ENCODE data around the gene PRAMEF5.
"Not testable (repeated sequence)": the region's sequence is repeated elsewhere in the genome, so short reads cannot be mapped to it uniquely, and the experiment has no call there.

PRAMEF5 gene

GRCh38 chr1:13253898-13254297 is at the start of gene PRAMEF5:
Gene PRAMEF5 (plus strand): TSS chr1:13254198. CDS start chr1:13259269, 5,071 bp downstream.
- H3K27ac Mint-ChIP-seq; H3K27me3 Mint-ChIP-seq (ENCODE audit: low read depth); H3K4me3 Mint-ChIP-seq; H3K36me3 Mint-ChIP-seq (ENCODE audit: low read depth); H3K4me1 Mint-ChIP-seq; H3K9me3 Mint-ChIP-seq: not testable (repeated sequence)

GRCh38 chr1:13208712-13209111 is 45.3 kb upstream of the PRAMEF5 start:
- H3K4me1 Mint-ChIP-seq; H3K27ac Mint-ChIP-seq; H3K27me3 Mint-ChIP-seq (ENCODE audit: low read depth); H3K36me3 Mint-ChIP-seq (ENCODE audit: low read depth); H3K4me3 Mint-ChIP-seq; H3K9me3 Mint-ChIP-seq: not testable (repeated sequence)

- not testable (repeated sequence) for H3K9me3 Mint-ChIP-seq; H3K27ac Mint-ChIP-seq; H3K4me1 Mint-ChIP-seq; H3K27me3 Mint-ChIP-seq (ENCODE audit: low read depth); H3K4me3 Mint-ChIP-seq; H3K36me3 Mint-ChIP-seq (ENCODE audit: low read depth)
Measured at GRCh38 chr1:13216619-13217018, 37.4 kb upstream of the PRAMEF5 start.

- H3K27ac Mint-ChIP-seq; H3K36me3 Mint-ChIP-seq (ENCODE audit: low read depth); H3K4me1 Mint-ChIP-seq; H3K27me3 Mint-ChIP-seq (ENCODE audit: low read depth); H3K4me3 Mint-ChIP-seq; H3K9me3 Mint-ChIP-seq: not testable (repeated sequence)
Measured at GRCh38 chr1:13219203-13219602, 34.8 kb upstream of the PRAMEF5 start.

GRCh38 chr1:13222788-13223187 is 31.2 kb upstream of the PRAMEF5 start:
- not testable (repeated sequence) for H3K4me1 Mint-ChIP-seq; H3K4me3 Mint-ChIP-seq; H3K36me3 Mint-ChIP-seq (ENCODE audit: low read depth); H3K27ac Mint-ChIP-seq
- Mint-ChIP-seq H3K9me3 (peaks cover 16% of the 10 kb centered on the region), H3K27me3 (ENCODE audit: low read depth) (peaks cover 15% of the 10 kb centered on the region)

GRCh38 chr1:13224480-13225060 is 29.4 kb upstream of the PRAMEF5 start:
- no peak overlapping the region for H3K27ac Mint-ChIP-seq
- no peak for TF ChIP-seq CTCF (IDR thresholded peaks at IDR 0.05; ENCODE audit: unreplicated experiment in 3 of 3)
- no peak overlapping the region for H3K4me3 Mint-ChIP-seq
- peaks cover 26% of the 10 kb centered on the region for H3K9me3 Mint-ChIP-seq
- H3K27me3 Mint-ChIP-seq (ENCODE audit: low read depth): peaks cover 15% of the 10 kb centered on the region
- no peaks in the 10 kb centered on the region for H3K4me1 Mint-ChIP-seq
- H3K36me3 Mint-ChIP-seq (ENCODE audit: low read depth): no peaks in the 10 kb centered on the region

- H3K9me3 Mint-ChIP-seq: peaks cover 33% of the 10 kb centered on the region
- H3K4me1 Mint-ChIP-seq; H3K4me3 Mint-ChIP-seq; H3K36me3 Mint-ChIP-seq (ENCODE audit: low read depth); H3K27ac Mint-ChIP-seq: not testable (repeated sequence)
- peaks cover 21% of the 10 kb centered on the region for H3K27me3 Mint-ChIP-seq (ENCODE audit: low read depth)
Measured at GRCh38 chr1:13225675-13226204, 28.3 kb upstream of the PRAMEF5 start, which contains the start of gene PRAMEF18. Gene PRAMEF18 (minus strand): TSS chr1:13226154. CDS start chr1:13226106, 48 bp downstream.

GRCh38 chr1:13227271-13228055 is 26.5 kb upstream of the PRAMEF5 start:
- H3K4me3 Mint-ChIP-seq; H3K36me3 Mint-ChIP-seq (ENCODE audit: low read depth); H3K4me1 Mint-ChIP-seq; H3K27ac Mint-ChIP-seq: not testable (repeated sequence)
- Mint-ChIP-seq H3K27me3 (ENCODE audit: low read depth) (peaks cover 21% of the 10 kb centered on the region), H3K9me3 (peaks cover 42% of the 10 kb centered on the region)

- no peak for TF ChIP-seq CTCF (IDR thresholded peaks at IDR 0.05; ENCODE audit: unreplicated experiment in 3 of 3)
- H3K36me3 Mint-ChIP-seq (ENCODE audit: low read depth): no peaks in the 10 kb centered on the region
- H3K27ac Mint-ChIP-seq: no peak overlapping the region
- no peaks in the 10 kb centered on the region for H3K4me1 Mint-ChIP-seq
- peaks cover 46% of the 10 kb centered on the region for H3K9me3 Mint-ChIP-seq
- peaks cover 21% of the 10 kb centered on the region for H3K27me3 Mint-ChIP-seq (ENCODE audit: low read depth)
- no peak overlapping the region for H3K4me3 Mint-ChIP-seq
Measured at GRCh38 chr1:13228343-13228781, 25.6 kb upstream of the PRAMEF5 start.

- H3K27ac Mint-ChIP-seq; H3K36me3 Mint-ChIP-seq (ENCODE audit: low read depth); H3K4me3 Mint-ChIP-seq; H3K4me1 Mint-ChIP-seq: not testable (repeated sequence)
- H3K9me3 Mint-ChIP-seq: peaks cover 49% of the 10 kb centered on the region
- H3K27me3 Mint-ChIP-seq (ENCODE audit: low read depth): peaks cover 17% of the 10 kb centered on the region
Measured at GRCh38 chr1:13230096-13230495, 23.9 kb upstream of the PRAMEF5 start.

GRCh38 chr1:13230601-13231000 is 23.4 kb upstream of the PRAMEF5 start:
- not testable (repeated sequence) for H3K4me1 Mint-ChIP-seq; H3K4me3 Mint-ChIP-seq; H3K27ac Mint-ChIP-seq; H3K36me3 Mint-ChIP-seq (ENCODE audit: low read depth)
- Mint-ChIP-seq H3K9me3 (peaks cover 49% of the 10 kb centered on the region), H3K27me3 (ENCODE audit: low read depth) (peaks cover 17% of the 10 kb centered on the region)

GRCh38 chr1:13231061-13231750 is 22.8 kb upstream of the PRAMEF5 start:
- H3K27ac Mint-ChIP-seq, H3K4me3 Mint-ChIP-seq: not testable (repeated sequence)
- H3K27me3 Mint-ChIP-seq (ENCODE audit: low read depth): peaks cover 14% of the 10 kb centered on the region

More at GRCh38 chr1:13231061-13231750, 22.8 kb upstream of the PRAMEF5 start:
- not testable (repeated sequence) for H3K4me1 Mint-ChIP-seq; H3K36me3 Mint-ChIP-seq (ENCODE audit: low read depth)
- H3K9me3 Mint-ChIP-seq: peaks cover 46% of the 10 kb centered on the region
